ENCODE measurements around the gene STIMATE. TPM values are rescaled to one million over a fixed set of nuclear protein-coding genes. Genes with fewer than 3 reads are reported as not detected.

STIMATE gene
- total and polyA plus RNA-seq, 9 of the 15 experiments (the other 6 are each of a cell fraction or from before 2014, with no cell fraction given): 0.14 to 7.7 (median 4.9) TPM

DNA sequence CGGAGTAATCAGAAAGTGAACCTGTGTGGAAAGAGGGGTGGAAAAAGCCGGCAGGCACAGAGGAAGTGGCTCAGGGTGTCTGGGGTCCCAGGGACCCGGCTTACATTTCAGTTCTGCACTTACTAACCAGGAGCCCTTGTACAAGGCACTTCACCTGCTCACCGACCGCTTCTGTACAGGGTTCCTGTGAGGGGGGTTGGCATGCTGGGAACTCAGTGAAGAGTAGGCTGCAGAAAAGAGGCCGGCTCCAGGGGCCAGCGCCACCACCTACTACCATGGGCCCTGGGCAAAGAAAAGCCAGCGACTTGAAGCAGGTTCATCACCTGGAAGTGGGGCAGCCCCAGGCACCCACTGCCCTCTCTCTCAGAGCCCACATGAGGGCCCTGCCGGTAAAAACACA lies 6.2 kb downstream of the STIMATE start:
- CTCF ChIA-PET (ENCODE audit: low intra/inter-chr PET ratio): no interaction called here
- TF ChIP-seq KDM5B (IDR thresholded peaks at IDR 0.05; ENCODE audit: insufficient replicate concordance, low read depth, low read length) (no peak), NCOA4 (IDR thresholded peaks at IDR 0.05; ENCODE audit: partially characterized antibody) (no peak), ZNF212 (CRISPR knock-in tag; IDR thresholded peaks at IDR 0.05) (no peak), NKRF (IDR thresholded peaks at IDR 0.05; ENCODE audit: borderline replicate concordance) (no peak), HDGF (IDR thresholded peaks at IDR 0.05) (no peak), SMAD2 (IDR thresholded peaks at IDR 0.05; ENCODE audit: low read depth, low read length) (no peak), MEF2A (IDR thresholded peaks at IDR 0.05; ENCODE audit: control insufficient read depth, low read depth, low read length) (no peak), PHF20 (IDR thresholded peaks at IDR 0.05; ENCODE audit: partially characterized antibody) (no peak), TAF7 (tag; IDR thresholded peaks at IDR 0.05) (no peak), KDM4B (IDR thresholded peaks at IDR 0.05; ENCODE audit: borderline replicate concordance in 2 of 2, low read depth in 1 of 2) (no peak), KHSRP (IDR thresholded peaks at IDR 0.05) (no peak), PRMT5 (CRISPR knock-in tag; IDR thresholded peaks at IDR 0.05) (no peak)
- TF ChIP-seq, protein P1, sequence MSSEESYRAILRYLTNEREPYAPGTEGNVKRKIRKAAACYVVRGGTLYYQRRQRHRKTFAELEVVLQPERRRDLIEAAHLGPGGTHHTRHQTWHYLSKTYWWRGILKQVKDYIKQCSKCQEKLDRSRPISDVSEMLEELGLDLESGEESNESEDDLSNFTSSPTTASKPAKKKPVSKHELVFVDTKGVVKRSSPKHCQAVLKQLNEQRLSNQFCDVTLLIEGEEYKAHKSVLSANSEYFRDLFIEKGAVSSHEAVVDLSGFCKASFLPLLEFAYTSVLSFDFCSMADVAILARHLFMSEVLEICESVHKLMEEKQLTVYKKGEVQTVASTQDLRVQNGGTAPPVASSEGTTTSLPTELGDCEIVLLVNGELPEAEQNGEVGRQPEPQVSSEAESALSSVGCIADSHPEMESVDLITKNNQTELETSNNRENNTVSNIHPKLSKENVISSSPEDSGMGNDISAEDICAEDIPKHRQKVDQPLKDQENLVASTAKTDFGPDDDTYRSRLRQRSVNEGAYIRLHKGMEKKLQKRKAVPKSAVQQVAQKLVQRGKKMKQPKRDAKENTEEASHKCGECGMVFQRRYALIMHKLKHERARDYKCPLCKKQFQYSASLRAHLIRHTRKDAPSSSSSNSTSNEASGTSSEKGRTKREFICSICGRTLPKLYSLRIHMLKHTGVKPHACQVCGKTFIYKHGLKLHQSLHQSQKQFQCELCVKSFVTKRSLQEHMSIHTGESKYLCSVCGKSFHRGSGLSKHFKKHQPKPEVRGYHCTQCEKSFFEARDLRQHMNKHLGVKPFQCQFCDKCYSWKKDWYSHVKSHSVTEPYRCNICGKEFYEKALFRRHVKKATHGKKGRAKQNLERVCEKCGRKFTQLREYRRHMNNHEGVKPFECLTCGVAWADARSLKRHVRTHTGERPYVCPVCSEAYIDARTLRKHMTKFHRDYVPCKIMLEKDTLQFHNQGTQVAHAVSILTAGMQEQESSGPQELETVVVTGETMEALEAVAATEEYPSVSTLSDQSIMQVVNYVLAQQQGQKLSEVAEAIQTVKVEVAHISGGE (CRISPR knock-in tag; IDR thresholded peaks at IDR 0.05): no peak
- TF ChIP-seq, protein P2, sequence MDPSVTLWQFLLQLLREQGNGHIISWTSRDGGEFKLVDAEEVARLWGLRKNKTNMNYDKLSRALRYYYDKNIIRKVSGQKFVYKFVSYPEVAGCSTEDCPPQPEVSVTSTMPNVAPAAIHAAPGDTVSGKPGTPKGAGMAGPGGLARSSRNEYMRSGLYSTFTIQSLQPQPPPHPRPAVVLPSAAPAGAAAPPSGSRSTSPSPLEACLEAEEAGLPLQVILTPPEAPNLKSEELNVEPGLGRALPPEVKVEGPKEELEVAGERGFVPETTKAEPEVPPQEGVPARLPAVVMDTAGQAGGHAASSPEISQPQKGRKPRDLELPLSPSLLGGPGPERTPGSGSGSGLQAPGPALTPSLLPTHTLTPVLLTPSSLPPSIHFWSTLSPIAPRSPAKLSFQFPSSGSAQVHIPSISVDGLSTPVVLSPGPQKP (CRISPR knock-in tag; IDR thresholded peaks at IDR 0.05): no peak
- Histone ChIP-seq H3K36me3 (ENCODE audit: control insufficient read depth, insufficient read depth, low read length) (no peaks in the 10 kb centered on the region), H3K4me1 (replicated peaks in 1 of 2; ENCODE audit: control insufficient read depth in 2 of 2, insufficient read depth in 2 of 2, low read length in 2 of 2) (peaks cover 0 to 4% of the 10 kb centered on the region in 2 experiments; a peak in 2 of 5 replicates), H3K27ac (ENCODE audit: extremely low read depth, low read depth, low read length) (no peak overlapping the region), H3K9me3 (replicated peaks; ENCODE audit: control insufficient read depth, insufficient read depth, low read depth, low read length) (no peaks in the 10 kb centered on the region), H3K79me2 (ENCODE audit: control insufficient read depth, insufficient read depth, low read length) (no peaks in the 10 kb centered on the region), H4K20me1 (replicated peaks; ENCODE audit: control insufficient read depth, insufficient read depth, low read length) (no peaks in the 10 kb centered on the region), H2AFZ (ENCODE audit: low read depth, low read length) (no peak overlapping the region), H3K27me3 (ENCODE audit: control insufficient read depth in 2 of 2, insufficient read depth in 2 of 2, low read length in 2 of 2) (no peaks in the 10 kb centered on the region), H3K4me3 (no peak overlapping the region), H3K9me1 (ENCODE audit: control insufficient read depth, insufficient read depth, low read length) (no peaks in the 10 kb centered on the region), H3K9ac (ENCODE audit: insufficient read depth in 1 of 2, low read depth in 2 of 2, low read length in 2 of 2) (no peak overlapping the region), H3K4me2 (ENCODE audit: insufficient read depth, low read length) (no peak overlapping the region)
- in situ Hi-C loops (cut with MboI): no loop called here
- intact Hi-C loops (cut with micrococcal nuclease): no loop called here
- DNase-seq (ENCODE audit: extremely low read depth in 1 of 4, low spot score in 3 of 4) (no peak), FAIRE-seq (no peak), ATAC-seq (no peak)
- POLR2A ChIA-PET: no interaction called here
- WGBS (ENCODE audit: insufficient coverage, low coverage, missing lambda C conversion rate): 61% methylated on average over 7 of the region's 9 CpGs
- BruUV-seq (replicated peaks): no TSS peak

All from K562 (cell line).